DOHH2 (cell line): ENCODE data around the gene C19orf25.

Experiments used
- CTCF ChIP-seq: fragments of 200-600 bp; sonication (generic); IDR thresholded peaks from one replicate; pipeline ENCODE4 v1.5.1; 2014; ENCODE audit warnings: antibody characterized with exemption, mild to moderate bottlenecking, low read depth, low read length; ENCODE audit not compliant: poor library complexity, severe bottlenecking
- EZH2phosphoT487 ChIP-seq: fragments of 200-600 bp; sonication (generic); IDR thresholded peaks from 2 replicates; pipeline ENCODE4 v1.6.1; 2017; ENCODE audit warnings: borderline replicate concordance, mild to moderate bottlenecking, antibody characterized with exemption, low read length, moderate library complexity, mixed read lengths

GRCh38 chr19:1487576-1488281, 8.7 kb upstream of the C19orf25 start:
- no peak for TF ChIP-seq CTCF
- TF ChIP-seq EZH2phosphoT487 = no peak
